NCI-H2029 treated with DMSO at 0.1 percent for 48 hours (cell line): ENCODE data around the gene METTL27.
"Not testable (repeated sequence)": the region's sequence is repeated elsewhere in the genome, so short reads cannot be mapped to it uniquely, and the experiment has no call there.

ENCODE experiments used
- DNase-seq: peaks from one replicate; lab custom pipeline; 2025; lab: John Stamatoyannopoulos, UW

The METTL27 gene, protein sequence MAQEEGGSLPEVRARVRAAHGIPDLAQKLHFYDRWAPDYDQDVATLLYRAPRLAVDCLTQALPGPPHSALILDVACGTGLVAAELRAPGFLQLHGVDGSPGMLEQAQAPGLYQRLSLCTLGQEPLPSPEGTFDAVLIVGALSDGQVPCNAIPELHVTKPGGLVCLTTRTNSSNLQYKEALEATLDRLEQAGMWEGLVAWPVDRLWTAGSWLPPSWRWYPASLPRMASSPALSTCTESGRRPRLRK

DNA sequence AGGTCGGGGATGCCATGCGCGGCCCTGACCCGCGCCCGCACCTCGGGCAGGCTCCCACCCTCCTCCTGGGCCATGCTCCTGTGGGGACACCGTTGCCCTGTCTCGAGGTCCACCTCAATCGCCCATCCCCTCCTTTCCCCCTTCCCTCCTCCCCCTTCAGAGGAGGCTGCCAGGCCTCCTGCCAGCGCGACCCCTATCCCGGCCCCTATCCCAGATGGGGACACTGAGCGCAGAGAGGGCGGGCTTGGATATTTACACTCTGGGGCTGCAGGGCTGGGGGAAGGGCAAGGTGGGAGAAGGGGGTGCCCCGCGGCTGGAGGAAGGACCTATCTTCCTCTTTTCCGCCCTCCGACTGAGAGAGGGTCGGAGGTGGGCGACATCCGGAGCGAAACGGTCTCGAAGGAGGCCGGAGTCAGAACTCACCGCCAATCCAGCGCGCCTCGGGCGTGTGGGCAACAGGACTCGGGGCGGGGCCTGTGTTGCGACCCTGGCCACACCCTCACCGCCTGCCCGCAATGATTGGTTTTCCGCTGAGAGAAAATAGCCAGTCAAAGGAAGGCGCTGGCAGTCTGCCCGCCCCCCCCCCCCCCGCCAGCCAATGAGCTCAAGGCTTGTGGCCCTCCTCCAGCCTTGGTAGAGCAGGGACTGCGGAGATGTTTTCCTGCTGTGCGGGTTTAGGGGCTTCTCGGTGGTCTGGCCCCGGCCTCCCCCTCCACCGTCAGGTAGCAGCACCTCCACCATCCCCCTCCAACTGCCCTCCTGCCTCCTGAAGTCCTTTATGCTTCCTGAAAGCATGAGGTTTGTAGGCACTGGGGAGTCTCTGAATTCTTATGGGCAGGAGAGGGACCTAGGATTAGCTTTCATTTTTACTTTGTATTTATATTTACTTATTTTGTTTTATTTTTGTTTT lies at the start of gene METTL27:
Gene METTL27 (minus strand): TSS at position 450 of the 910 bp plus-strand sequence. CDS start 376 bp downstream, at position 74.
- peak; percentile 57 for DNase-seq

DNA sequence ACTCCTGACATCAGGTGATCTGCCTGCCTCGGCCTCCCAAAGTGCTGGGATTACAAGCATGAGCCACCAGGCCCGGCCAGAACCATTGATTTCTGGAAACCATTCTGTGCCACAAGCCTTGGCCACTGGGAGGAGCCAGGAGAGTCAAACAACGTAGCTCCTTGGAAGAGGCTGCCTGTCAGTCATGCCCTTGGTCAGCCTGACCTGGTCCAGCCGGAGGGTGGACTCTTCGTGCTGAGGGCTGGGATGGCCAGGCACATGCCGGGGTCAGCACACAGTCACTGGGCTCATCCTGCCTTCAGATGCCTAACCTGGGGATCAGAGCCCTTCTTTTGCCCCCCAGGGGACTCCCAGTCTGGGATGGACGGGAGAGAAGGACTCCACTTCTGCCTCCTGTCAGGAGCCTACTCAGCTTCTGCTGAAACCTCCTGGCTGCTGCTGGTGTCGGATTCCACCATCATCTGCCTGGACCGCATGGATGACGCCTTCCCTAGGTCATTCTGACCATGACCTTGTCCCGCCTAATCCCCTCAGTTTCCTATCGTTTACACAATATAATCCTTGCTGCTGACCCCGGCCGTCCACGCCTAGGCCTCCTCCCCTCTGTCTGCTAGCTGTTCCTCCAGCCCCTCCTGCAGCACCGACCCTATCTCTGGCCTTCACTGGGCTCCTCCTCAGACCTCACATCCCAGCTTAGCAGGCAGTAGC lies 49.0 kb upstream of the METTL27 start:
- DNase-seq: no peak

DNA sequence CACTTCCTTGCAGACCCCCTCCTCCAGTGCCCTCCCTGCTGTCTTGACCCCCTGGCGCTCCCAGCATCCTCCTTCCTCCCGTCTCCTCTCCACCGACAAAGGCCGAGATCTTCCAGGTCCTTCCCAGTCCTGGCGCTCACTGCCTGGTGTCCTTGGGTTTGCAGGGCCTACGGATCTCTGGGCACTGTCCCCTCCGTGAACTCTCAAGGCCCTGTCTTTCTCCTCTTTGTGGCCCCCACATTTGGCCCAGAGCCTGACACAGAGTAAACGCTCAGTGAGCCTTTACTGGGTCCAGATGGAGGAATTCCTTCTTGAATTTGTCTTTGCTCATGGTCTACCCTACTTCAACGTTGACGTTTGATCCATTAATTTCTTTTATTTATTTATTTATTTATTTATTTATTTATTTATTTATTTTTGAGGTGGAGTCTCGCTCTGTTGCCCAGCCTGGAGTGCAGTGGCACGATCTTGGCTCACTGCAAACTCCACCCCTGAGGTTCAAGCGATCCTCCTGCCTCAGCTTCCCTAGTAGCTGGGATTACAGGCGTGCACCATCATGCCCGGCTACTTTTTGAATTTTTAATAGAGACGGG lies 48.3 kb upstream of the METTL27 start:
- no peak for DNase-seq

DNA sequence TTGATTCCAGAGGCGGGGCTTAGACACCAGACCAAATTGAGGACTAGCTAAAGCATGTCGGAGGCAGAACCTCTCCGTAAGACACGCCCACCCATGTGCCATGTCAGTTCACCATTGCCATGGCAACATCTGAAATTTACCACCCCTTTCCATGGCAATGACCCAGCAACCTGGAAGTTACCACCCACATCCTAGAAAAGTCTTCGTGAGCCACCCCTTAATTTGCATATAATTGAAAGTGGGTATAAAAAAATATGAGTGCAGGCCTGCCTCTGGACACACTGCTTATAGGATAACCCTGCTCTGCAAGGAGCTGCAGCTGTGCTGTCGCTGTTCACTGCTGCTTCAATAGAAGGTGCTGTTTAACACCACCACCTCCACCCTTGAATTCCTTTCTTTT lies 46.6 kb upstream of the METTL27 start:
- DNase-seq: no peak

DNA sequence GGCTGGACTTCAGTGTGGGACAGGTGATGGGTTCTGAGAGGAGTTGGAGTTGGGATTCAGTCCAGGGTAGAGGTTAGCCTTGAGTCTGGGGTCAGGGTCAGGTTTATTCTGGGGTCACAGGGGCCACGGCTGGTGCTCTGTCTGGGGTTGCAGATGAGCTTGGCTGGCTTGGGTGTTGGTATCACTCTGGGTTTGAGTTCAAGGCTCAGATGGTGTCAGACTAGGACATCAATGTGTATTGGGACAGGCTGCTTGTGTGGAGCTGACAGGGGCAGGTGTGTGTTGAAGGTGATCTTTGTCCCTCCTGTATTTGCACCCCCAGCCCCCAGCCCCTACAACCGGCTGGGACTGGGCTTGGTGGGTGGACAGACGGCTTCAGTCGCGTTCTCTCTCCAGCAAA lies 45.4 kb upstream of the METTL27 start:
- no peak for DNase-seq

DNA sequence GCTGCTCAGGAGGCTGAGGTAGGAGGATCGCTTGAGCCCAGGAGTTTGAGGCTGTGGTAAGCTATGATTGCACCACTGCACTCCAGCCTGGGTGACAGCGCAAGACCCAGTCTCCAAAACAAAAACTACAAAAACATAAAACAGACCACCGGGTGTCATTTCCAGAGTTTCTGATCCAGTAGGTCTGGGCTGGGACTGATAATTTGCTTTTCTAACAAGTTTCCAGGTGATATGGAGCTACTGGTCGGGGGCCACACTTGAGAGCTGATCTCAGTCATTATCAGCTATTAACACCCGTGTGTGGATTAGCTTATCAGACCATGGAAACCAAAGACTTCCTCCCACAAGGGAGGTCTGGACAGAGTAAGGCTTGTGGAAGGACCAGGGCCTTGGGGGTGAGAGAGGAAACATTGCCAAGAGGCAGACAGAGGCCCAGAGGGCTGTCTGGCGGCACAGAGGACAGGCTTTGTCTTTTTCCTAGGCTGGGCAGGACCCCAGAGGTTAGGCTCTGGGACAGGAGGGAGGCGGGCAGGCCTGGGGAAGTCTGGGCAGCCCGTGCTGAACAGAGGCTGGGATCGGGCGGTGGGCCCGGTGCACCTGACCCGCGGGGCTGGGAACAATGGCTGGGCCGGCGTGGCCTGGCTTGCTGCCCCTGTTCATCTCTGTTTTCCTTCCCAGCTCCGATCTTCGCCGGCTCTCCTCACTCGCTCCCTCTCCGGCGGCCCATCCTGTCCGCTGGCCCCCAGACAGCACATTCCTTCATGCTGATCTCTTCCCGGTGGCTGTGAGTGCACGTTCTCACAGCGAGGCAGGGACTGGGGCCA lies 43.9 kb upstream of the METTL27 start:
- DNase-seq: no peak

DNA sequence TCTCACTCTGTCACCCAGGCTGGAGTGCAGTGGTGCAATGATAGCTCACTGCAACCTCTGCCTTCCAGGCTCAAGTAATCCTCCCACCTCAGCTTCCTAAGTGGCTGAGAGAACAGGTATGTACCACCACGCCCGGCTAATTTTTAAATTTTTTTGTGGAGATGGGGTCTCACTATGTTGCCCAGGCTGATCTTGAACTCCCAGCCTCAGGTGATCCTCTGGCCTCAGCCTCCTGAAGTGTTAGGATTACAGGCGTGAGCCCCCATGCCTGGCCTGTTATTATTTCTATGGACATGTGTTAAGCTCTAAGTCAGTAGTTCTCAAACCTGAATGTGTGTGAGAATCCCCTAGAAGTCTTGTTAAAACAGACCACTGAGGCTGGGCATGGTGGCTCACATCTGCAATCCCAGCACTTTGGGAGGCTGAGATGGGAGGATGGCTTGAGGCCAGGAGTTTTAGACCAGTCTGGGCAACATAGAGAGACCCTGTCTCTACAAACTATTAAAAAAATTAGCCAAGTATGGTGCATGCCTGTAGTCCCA lies 43.2 kb upstream of the METTL27 start:
- DNase-seq: no peak

DNA sequence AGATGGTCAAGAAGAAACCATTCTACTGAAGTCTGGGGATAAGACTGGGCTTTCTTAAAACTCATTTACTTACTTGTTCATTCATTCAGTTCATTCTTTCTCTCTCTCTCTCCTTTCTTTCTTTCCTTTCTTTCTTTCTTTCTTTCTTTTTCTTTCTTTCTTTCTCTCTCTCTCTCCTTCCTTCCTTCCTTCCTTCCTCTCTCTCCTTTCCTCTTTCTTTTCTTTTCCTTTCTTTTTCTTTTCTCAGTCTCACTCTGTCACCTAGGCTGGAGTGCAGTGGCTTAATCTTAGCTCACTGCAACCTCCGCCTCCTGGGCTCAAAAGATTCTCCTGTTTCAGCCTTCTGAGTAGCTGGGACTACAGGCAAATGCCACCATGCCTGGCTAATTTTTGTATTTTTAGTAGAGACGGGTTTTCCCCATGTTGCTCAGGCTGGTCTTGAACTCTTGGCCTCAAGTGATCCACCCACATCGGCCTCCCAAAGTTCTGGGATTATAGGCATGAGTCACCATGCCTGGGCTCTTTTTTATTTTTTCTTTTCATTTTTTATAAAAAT lies 42.6 kb upstream of the METTL27 start:
- not testable (repeated sequence) for DNase-seq

DNA sequence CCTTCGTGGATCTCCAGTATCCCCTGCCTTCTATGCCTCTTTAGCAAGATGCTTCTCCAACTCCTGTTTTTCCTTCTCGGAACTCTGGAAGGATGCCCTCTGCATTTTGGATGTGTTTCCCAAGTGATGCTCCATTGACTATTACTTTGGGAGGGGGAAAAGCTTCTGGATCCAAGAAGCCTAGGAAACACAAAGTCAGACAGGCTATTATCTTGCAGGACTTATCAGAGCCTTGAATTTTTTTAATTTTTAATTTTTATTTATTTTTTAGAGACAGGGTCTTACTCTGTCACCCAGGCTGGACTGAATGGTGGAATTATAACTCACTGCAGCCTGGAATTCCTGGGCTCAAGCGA lies 39.7 kb upstream of the METTL27 start:
- no peak for DNase-seq

DNA sequence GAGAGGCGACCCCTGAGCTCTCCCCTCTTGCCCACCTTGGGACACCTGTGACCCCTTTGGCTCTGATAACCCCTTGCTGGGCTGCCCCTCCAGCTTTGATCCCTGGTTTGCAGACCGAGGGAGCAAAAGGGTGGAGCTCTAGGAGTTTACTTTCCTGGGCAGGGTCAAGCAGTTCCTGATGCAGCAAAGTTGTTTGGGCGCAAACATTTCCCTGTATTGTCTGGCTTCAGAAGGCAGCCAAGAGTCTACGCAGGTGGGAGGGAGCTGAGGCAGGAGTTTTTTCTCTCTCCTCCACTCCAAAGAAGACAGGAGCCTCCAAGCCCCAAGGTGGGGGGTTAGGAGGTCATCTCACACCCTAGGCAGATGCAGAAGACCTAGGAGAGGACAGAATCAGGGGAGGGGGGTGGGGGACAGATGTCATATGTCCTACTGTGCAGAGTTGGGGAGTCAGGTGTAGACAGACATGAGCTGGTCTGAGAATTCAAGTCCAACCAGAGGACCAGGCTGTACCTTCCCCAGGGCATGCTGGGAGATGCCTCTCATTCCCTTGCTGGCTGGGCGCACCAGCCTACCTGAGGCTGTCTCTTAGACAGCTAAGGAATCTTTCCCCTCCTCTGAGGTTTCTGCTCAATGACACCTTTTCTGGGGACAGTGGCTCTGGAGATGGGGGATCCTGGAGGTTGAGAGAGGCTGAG lies 39.2 kb upstream of the METTL27 start:
- DNase-seq: no peak

DNA sequence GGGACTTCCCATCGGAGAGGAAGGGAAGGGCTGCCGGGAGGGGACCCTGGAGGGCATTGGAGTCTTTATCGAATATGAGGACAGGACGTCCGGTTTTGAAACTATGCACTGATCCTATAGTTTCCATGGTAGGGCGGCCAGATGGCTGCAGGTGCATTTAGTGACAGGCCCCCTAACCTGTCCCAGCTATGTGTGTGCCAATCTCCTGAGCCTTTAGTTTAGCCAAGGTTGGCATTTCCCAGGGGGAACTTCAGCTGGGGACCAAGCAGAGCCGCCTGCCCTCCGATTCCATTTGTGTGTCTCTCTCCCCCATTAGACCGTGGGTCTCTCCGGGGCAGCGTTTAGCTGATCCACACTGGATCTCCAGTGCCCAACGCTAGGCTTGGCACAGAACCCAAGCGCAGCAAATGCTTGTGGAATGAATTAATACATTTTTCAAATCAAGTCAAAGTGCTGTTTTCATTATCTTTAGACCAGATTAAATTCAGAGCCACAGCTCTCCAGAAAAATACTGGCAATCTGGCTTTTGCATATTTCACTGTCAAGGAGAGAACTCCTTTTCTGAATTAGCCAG lies 38.5 kb upstream of the METTL27 start:
- no peak for DNase-seq

DNA sequence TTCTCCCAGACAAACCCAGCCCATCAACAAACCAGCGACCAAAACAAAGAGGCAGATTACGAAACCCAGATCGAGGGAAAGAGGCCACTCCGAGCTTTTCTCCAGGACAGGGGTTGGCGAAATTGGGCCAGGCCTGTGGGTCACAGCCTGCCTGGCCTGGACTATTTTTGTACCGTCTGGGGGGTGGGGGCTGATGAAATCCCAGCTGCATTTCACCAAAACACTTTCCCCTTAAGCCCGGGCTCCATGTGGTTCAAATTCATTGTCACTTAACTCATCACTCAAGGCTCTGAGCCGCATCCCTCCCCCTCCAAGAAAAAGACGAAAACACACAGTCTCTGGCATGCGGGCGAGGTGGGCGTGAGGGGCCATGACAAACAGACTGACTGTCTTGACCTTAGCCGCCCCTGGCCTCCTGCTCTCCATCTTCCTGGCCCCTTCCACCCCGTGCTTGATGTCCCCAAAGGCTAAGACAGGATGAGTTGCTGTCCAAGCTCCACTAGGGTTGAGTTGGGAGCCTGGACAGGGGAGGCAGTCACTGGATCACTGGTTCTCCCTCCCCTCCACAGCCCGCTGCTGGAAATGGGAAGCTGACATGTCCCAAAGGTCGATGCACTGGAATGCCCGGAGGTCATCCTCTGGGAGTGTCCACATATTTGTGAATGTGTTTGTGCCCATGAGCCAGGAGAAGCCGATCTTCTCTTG lies 37.8 kb upstream of the METTL27 start:
- no peak for DNase-seq

DNA sequence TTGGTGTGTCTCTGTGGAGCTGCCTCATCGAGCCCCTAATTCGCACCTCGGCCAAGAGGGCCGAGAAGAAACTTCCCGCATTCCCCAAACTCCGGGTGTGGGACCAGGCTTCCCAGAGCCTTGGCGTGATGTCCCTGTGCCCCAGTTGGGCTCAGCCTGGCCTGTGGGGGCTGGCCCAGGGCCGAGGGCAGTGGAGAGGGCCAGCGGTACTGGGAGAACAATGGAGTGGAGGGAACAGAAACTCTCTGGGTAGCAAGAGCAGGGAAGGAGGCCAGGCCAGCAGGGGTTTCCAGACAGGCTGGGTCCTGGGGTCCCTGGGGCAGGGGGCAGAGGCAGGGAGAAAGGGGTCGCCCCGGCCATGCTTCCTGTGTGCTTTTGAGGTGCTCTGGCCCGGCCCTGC lies 34.7 kb upstream of the METTL27 start:
- DNase-seq: no peak

DNA sequence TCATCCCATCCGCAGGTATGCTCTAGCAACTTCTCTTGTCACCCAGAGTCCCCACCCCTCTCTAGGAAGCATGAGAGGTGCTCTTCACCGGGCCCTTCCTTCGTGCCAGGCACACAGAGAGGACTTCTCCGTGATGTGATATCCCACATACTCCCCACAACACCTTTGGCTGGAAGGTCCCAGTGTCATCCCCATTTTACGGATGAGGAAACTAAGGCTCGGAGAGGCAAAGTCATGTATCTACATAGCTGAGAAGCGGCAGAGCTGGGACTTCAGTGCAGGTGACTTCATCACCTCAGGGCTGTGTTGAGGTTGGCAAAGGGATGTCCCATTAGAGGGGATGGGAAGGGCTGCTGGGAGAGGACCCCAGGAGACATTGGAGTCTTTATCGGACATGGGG lies 34.0 kb upstream of the METTL27 start:
- no peak for DNase-seq

DNA sequence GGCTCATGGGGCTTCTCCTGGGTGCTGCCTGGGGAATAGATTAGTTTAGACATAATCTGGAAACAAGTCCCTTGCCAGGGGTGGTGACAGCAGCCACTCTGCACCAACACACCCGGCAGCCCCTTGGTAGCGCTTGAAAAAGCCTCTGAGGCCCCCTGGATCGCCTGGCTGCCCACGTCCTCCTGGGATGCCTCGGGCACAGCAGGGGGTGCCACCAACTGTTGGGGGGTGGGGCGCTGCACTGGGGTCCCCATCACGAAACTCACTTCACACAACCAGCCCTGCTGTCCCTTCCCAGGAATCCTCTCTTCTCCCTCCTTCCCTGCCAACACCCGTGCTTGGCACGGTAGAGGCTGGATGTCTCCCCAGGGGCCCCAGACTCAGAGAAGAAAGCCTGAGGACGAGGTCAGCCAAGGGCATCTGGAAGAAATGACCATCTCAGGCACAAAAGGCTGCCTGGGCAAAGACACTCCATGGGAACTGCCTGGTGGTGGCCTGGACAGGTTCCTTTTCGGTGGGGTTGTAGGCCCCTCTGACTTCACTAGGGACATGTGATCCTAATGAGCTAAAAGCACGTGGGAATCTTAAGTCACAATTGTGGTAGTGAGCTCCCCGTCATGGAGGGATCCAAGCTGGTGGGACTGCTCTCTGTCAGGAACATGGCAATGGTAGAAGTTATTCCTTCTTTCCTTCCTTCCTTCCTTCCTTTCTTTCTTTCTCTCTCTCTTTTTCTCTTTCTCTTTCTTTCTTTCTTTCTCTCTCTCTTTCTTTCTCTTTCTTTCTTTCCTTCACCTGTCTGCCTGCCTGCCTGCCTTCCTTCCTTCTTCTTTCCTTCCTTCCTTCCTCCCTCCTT lies 30.0 kb upstream of the METTL27 start:
- no peak for DNase-seq

DNA sequence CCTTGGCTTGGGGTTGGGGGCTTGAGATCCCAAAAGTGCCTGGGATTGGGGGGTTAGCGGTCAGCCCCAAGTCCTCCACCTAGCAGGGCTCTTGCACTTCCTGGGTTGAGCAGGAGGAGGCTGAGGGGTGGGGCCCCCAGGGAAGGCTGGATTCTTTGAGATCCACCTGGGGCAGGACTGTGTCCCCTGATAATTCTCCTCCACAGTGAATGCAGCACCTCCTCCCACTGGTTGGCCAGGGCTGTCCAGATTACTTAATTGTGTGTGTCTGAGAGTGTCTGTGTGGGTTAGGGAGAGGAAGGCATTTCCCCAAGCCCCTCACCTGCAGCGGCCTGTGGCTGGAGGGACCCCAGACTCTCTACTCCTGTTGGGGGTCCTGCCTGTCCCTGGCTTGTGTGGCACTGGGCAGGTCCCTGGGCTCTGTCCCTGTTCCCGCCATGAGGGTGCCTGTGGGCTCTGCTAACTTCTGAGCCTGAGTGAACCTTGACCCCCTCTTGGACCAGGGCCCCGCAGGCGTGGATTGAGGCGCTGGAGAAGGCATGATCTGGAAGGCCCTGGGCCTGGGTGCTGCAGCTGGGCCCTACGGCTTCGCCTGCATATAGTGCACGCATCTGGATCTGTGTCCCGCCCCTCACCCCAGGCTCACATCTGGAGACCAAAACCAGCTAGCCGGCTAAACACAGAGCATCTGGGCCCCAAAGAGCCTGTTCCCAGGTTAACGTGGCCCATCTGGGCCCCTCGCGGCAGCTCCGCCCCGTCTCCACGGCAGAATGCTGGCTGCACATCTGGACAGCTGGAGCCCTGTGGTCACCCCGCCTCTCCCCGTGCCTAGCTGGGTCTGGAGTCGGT lies 29.1 kb upstream of the METTL27 start:
- no peak for DNase-seq

DNA sequence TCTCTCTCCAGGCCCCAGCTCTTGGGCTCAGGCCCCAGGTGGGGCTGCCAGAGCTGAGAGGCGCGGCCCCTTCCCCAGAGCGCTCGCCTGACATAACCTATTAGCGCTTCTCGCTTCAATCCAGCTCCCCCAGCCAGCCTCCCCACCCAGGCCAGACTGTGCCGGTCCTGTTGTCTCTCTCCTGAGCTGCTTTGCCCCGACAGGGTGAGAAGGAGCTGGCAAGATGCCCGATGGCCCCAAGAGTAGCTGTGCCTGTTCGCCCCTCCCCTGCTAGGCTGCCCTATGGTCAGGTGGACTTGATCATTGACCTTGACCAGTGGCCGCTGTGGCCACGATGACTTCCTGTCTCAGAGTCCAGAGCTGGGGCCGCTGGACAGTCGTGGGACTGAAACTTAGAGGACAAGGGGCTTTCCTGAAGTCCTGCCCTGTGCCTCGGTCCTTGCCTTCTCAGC lies 27.8 kb upstream of the METTL27 start:
- DNase-seq: no peak
